Measurements from ENCODE around the gene RBM47.
"Not testable (repeated sequence)": the region's sequence is repeated elsewhere in the genome, so short reads cannot be mapped to it uniquely, and the experiment has no call there.

Gene RBM47

DNA sequence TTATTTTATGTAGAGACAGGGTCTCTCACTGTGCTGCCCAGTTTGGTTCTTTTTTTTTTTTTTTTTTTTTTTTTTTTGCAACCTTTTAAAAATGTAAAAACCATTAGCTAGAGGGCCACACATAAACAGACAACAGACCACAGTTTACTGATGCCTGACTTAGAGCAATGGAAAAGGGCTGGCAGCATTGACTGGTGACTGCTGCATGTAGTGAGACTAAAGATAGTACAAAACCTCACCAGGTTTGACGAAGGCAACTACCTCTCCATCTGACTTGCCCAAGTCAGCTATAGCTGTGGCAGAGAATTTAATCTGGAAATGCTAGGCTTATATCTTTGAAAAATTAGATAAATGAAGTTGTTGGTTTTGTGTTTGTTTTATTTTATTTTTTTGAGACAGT, 102.9 kb downstream of the RBM47 start:
- DNase-seq (ENCODE audit: low spot score), result no peak

DNA sequence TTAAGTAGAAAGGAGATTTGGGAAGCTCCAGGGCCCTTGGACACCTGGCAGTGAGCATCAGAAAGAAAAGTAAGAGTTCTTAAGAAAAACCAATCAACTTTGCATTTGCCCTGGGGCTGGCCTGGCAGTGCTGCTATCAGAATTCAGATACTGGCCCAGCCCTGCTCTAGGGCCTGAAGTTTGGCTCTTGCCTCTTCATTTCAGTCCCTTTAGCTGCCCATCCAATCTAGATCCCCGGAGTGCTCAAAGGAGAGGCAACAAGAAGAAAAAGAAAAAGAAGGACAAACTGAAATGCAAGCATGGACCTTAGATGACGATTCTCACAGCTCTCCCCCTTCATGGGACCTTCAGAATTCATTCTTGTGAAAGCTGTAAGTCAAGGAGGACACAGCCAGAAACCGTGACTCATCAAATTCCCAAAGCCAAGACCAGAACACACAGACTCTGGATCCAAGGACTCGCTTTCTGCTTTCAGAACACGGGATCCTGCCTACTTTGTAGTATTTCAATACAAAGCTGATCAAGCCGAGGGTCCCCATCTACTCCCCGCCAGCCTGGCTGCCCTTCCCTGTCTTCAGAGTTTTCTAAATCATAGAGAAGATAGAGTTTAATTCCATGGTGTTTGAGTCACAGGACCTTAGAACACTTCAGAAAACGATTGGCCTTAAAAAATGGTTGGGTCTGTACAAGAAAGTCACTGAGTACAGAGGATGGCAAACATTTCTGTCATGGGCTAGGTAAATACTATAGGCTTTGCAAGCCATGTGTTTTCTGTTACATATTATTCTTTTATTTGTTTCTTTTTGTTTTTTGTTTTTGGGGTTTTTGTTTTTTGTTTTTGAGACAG, 103.7 kb downstream of the RBM47 start:
- DNase-seq (ENCODE audit: low spot score), result peak; percentile 19

DNA sequence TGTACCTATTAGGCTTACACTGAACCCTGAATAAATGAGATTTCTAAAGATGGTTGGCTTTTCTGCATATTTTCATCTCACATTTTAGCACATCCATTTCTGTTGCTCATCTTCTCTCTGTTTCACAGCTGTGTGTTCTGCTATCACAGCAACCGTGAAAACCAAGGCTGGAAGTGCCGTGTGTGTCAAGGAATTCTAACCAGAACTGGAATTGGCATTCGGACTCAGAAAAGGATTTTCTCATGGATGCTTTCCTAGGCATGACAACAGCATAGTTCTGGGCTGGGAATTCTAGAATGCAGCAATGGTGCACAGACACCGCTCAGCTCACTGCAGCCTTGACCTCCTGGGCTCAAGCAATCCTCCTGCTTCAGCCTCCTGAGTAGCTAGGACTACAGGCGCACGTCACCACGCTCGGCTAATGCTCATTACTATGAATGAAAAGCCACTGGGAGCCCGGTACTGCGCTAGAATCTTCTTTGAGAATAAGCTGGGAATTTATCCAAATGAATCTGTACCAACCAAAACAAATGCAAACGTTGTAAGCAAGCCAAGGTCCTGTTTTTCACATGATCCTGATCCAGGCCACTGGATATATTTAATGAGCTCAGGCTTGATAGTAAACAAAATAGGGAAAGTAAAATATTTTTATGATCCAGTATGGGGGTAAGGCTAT, 105.2 kb downstream of the RBM47 start:
- DNase-seq (ENCODE audit: low spot score), result no peak

- DNase-seq (ENCODE audit: low spot score), result no peak
Observed at GRCh38 chr4:40523581-40523980, 106.1 kb downstream of the RBM47 start.

DNA sequence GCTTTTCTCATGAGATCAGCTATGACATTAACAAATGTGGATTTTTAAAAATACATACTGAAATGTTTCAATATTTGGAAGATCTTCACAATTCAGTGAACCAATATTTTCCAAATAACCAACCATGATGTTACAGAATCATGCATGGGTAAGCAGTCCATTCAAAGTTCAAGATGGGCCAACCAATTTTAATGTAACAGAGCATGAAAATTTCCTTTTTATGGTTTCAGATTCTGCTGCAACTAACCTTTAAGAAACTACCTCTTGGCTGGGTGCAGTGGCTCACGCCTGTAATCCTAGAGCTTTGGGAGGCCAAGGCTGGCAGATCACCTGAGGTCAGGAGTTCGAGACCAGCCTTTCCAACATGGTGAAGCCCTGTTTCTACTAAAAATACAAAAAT, 107.7 kb downstream of the RBM47 start:
- no peak for DNase-seq (ENCODE audit: low spot score)

GRCh38 chr4:40520533-40520932, 109.1 kb downstream of the RBM47 start:
- DNase-seq (ENCODE audit: low spot score), result no peak

DNA sequence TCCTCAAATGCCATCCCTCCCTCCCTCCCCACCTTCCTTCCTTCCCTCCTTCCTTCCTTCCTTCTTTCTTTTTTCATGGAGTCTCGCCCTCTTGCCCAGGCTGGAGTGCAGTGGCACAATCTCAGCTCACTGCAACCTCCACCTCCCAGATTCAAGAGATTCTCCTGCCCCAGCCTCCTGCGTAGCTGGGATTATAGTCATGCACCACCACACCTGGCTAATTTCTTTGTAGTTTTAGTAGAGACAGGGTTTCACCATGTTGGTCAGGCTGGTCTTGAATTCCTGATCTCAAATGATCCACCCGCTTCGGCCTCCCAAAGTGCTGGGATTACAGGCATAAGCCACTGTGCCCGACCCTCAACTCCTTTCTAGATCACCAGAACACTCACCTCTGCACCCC, 112.6 kb downstream of the RBM47 start:
- not testable (repeated sequence) for DNase-seq (ENCODE audit: low spot score)

GRCh38 chr4:40516651-40517050, 113.0 kb downstream of the RBM47 start:
- no peak for DNase-seq (ENCODE audit: low spot score)

GRCh38 chr4:40515398-40516293, 114.0 kb downstream of the RBM47 start:
- DNase-seq (ENCODE audit: low spot score), result no peak

DNA sequence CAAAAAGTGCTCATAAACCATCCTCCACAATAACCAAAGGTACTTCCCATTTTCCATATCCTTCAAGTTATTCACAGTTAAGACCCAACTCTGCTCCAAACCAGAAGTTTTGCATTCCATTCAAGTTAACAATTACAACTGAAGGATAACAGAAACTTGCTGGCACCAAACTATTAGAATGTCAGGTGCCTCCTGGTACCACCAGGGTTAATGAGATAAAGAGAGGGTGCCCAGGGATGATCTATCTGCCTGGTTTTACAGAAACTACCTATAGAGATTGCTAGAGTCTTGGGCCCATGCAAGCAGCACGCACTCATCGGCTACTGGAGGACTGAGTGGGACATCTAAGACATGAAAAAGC, 114.6 kb downstream of the RBM47 start:
- DNase-seq (ENCODE audit: low spot score), result no peak

DNA sequence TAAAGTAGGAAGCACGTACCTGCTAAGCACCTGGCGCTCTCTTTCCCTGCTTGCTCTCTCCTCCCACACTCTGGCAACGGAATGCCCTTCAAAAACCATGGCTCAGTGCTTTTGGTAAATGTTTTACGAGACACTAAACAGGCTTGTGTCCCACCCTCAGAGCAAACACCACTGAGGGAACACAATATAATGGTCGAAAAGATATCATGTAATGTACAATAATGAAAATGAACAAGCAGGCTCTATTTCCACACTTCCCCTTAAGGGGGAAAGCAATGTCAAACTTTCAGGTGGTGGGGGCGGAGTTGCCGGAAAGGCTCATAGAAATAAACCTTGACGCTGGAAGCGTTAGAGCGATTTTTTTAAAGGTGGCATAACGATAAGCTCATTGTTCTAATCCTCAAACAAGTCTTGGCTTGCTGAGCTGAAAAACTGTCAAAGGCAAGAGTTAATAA, 115.1 kb downstream of the RBM47 start:
- no peak for DNase-seq (ENCODE audit: low spot score)

DNA sequence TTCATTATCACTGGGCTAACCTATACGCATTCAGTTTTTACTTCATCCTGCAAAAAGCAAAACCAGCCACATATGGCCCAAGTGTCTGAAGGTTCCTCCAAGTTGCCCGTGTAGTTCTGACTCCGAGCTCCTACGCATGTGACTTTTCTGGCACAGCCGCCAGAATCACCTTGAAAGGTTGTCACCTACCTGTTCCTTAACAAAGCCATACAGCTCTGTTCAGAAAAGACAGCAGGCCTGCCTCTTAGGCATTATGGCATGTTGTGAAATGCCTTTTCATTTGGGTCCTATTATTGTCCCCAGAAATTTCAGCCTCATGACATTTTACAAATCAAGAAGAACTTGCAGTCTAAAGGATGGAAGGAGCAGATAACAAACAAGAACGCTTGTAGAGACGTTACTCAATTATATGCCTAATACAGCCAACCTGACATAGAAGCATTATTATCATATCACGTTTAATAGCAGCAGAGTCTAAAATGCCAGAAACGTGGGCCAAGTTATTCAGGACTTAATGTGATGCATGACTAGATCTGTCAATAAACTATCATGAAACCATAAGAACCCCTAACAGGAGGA, 118.5 kb downstream of the RBM47 start:
- DNase-seq (ENCODE audit: low spot score), result no peak

DNA sequence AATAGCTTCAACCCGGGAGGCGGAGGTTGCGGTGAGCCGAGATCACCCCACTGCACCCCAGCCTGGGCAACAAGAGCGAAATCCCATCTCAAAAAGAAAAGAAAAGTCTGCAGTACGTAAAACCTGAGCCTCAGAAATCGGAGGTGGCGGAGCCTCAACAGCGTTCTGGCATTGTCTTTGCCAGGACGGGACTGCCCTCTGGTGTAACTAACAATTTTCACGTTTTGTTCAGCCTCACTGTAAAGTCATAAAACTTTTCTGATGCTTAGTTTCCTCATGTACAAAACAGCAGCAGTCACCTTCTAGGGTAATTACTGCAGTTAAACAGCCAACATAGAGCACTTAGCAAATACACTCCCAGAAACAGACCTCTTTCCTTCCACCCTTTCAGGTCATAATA, 121.7 kb downstream of the RBM47 start:
- DNase-seq (ENCODE audit: low spot score), result no peak

DNA sequence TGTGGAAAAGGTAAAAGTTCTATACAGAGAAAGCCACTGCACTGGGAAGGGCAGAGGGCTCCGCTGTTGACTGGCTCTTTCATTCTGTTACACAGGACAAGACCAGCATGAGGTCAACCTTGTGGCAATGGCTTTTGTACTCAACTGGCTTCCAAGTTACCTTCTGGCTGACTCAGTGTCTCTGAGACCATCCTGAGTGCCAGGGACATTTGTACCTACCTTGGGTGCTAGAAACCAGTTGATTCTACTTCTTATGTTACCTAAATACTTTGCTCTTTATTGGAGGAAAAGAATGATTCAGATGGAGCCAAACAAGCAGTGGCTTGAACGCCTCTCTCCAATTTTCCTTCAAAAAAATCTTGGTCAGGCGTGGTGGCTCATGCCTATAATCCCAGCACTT, 123.2 kb downstream of the RBM47 start:
- DNase-seq (ENCODE audit: low spot score), result no peak

DNA sequence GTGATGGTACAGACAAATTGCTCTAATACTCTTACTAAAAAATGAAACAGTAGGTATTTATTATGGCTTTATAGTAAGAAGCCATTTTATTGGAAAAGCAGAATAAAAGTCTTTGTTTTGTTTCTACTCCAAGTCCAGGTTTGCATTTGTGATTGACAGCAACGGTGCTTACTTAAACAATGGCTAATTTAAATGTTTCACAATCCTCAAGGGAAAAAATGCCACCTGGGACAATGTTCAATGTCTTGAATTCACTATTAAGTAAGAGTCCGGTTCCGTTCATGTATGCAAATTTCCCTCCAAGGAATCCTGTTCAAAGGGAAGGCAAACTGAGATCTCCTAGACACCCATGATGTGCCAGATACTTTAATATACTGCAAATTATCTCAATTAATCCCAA, 123.6 kb downstream of the RBM47 start:
- no peak for DNase-seq (ENCODE audit: low spot score)

DNA sequence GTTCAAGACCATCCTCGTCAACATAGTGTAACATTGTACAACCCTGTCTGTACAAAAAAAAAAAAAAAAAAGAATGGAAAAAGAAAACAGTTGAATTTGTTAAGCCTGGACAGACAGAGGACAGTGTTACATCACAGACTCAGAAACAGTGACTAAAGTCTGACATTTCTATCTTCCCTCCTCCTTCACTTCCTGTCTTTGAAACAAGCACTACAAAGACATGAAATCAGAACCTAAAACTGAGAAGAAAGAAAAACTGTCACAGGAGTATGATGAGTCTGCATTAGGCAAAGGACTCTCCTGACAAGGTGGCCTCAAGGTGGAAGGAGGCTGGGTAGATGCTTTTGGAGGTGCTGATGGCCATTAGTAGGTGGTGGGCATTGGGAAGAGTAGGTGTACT, 126.7 kb downstream of the RBM47 start:
- no peak for DNase-seq (ENCODE audit: low spot score)

- DNase-seq (ENCODE audit: low spot score), result peak; percentile 29
Observed at GRCh38 chr4:40502220-40502619, 127.4 kb downstream of the RBM47 start.

- DNase-seq (ENCODE audit: low spot score), result no peak
Observed at GRCh38 chr4:40500781-40501180, 128.9 kb downstream of the RBM47 start.

GRCh38 chr4:40493160-40493559, 136.5 kb downstream of the RBM47 start:
- DNase-seq (ENCODE audit: low spot score), result no peak

DNA sequence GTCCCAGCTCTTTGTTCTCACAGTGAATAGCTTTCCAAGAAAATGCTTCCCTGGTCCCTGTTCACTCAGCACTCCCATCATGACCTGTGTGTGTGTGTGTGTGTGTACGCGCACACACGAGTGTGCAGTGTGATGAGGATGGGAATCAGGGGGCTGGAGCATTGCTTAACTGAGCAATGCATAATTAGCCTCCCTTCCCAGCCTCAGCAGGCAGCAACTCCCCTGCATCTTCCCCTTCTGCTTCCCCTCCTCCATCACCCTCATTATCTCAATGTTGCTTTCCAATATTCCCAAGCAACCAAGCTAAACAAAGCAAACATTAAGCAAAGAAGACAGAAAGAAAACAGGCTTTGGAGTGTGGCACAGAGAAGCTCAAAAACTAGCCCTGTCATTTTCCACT, 137.0 kb downstream of the RBM47 start:
- no peak for DNase-seq (ENCODE audit: low spot score)

- DNase-seq (ENCODE audit: low spot score), result no peak
Observed at GRCh38 chr4:40490481-40490880, 139.2 kb downstream of the RBM47 start.

DNA sequence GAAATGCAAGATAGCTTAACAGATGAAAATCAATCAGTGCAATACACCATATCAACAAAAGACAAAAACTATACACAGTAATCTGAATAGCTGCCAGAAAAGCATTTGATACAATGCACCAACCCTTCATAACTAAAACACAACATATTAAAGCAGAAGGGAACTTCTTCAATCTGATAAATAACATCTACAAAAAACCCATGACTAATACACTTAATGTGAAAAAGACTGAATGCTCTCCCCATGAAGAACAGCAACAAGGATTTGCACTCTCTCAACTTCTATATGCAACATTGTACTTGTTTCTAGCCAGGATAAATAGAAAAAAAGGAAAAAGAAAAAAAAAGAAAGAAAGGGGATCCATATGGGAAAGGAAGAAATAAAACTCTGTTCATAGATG, 139.7 kb downstream of the RBM47 start:
- DNase-seq (ENCODE audit: low spot score), result no peak

Measured in pons (tissue), 1 donor.